ENCODE measurements around the gene PSMA6.

Gene PSMA6

DNA sequence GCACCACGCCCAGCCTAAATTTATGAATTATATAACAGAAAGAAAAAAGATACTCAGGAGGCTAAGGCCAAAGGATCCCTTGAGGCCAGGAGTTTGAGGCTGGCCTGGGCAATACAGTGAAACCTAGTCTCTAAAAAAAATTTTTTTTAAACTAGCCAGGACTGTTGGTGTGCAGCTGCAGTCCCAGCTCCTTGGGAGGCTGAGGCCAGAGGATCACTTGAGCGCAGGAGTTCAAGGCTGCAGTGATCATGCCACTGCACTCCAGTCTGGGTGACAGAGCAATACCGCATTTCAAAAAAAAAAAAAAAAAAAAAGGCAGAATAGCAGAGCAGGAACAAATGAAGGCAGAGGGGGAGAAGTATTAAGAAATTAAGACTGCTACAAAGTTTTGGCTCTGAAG, 2.6 kb upstream of the PSMA6 start:
- TF ChIP-seq, protein P1, sequence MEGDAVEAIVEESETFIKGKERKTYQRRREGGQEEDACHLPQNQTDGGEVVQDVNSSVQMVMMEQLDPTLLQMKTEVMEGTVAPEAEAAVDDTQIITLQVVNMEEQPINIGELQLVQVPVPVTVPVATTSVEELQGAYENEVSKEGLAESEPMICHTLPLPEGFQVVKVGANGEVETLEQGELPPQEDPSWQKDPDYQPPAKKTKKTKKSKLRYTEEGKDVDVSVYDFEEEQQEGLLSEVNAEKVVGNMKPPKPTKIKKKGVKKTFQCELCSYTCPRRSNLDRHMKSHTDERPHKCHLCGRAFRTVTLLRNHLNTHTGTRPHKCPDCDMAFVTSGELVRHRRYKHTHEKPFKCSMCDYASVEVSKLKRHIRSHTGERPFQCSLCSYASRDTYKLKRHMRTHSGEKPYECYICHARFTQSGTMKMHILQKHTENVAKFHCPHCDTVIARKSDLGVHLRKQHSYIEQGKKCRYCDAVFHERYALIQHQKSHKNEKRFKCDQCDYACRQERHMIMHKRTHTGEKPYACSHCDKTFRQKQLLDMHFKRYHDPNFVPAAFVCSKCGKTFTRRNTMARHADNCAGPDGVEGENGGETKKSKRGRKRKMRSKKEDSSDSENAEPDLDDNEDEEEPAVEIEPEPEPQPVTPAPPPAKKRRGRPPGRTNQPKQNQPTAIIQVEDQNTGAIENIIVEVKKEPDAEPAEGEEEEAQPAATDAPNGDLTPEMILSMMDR (conservative IDR thresholded peaks at IDR 0.05; ENCODE audit: low read length) = no peak
- no peak overlapping the region for H3K4me3 ChIP-seq (ENCODE audit: low read length)
- no peak for DNase-seq (ENCODE audit: low read depth)

DNA sequence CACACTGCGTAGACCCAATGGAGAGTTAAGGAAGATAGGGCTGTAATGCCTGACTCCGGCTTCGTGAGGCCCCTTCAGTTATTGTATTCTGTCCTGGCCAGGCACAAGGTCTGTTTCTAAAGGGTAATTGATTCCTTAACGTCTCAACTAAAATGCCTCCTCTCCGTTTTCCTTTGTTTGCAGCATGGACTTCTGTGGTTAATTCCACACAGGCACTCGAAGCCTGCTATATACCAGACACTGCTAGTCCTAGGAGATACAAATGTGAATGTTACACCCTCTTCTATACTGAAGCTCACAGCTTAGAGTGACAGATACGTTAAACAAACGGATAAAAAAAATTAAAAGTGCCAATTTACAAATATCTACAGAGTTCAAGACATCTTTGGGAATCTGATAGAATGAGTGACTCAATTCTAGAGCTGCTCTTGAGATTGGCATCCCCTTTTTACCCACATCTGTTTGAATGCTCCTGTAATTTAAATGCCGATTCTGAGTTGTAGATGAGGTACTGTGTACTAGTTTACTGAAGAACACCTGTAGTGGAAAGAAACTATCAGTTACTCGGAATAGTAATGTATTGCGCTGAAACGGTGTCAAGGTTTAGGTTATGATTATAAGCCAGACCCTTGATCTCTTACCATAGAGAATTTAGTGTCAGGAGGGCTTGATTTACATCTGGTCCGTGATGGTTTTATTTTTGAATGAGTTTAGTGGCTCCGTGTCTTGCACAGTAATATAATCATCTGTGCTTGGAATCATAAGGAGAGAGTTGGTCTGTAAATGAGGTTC, 784 bp downstream of the PSMA6 start:
- H3K4me3 ChIP-seq (ENCODE audit: low read length) = peak overlapping the region; percentile 99
- DNase-seq (ENCODE audit: low read depth) = peak; percentile 13
- TF ChIP-seq, protein P1 (conservative IDR thresholded peaks at IDR 0.05; ENCODE audit: low read length) = no peak

DNA sequence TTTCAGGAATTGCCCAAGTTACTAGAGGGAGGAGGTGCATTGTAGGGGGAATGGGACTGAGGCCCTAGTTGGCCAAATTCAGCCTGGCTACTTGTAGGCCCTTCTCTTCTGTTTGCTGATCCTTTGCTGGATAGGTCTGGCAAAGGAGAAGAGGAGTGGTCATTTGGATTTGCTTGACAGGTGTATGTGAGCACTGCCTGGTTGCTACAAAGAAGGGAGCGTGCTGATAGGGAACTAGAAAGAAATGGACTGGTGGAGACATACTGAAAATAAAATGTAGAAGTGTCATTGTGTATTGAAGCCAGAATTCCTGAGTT, 3.6 kb downstream of the PSMA6 start:
- no peak overlapping the region for H3K4me3 ChIP-seq (ENCODE audit: low read length)
- TF ChIP-seq, protein P1 (conservative IDR thresholded peaks at IDR 0.05; ENCODE audit: low read length) = no peak
- no peak for DNase-seq (ENCODE audit: low read depth)

GRCh38 chr14:35296545-35296944, 4.4 kb downstream of the PSMA6 start:
- no peak overlapping the region for H3K4me3 ChIP-seq (ENCODE audit: low read length)

DNA sequence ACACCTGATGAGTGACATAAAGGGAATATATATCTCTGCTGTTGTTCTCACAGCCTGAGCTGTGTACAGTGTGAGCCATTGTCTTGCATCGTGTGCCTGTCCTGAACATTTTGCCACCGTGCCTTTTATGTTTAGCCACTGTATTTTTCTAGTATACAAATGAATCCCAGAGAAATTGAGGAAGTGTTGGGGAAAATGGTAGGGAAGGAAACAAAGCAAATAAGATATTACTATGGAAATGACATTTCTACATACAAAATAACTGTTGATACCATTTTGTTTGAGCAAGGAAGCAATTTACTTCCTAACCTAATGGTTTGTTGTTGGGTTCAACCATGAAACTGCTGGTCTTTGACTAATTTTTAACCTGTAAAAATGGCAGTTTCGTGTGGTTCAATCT, 5.5 kb downstream of the PSMA6 start:
- no peak overlapping the region for H3K4me3 ChIP-seq (ENCODE audit: low read length)
- TF ChIP-seq, protein P1 (conservative IDR thresholded peaks at IDR 0.05; ENCODE audit: low read length) = no peak
- no peak for DNase-seq (ENCODE audit: low read depth)

More at GRCh38 chr14:35296545-35296944, 4.4 kb downstream of the PSMA6 start:
- TF ChIP-seq, protein P1 (conservative IDR thresholded peaks at IDR 0.05; ENCODE audit: low read length) = no peak
- peak; percentile 38 for DNase-seq (ENCODE audit: low read depth)

GRCh38 chr14:35298351-35298750, 6.2 kb downstream of the PSMA6 start:
- TF ChIP-seq, protein P1 (conservative IDR thresholded peaks at IDR 0.05; ENCODE audit: low read length) = no peak
- DNase-seq (ENCODE audit: low read depth) = no peak
- no peak overlapping the region for H3K4me3 ChIP-seq (ENCODE audit: low read length)

DNA sequence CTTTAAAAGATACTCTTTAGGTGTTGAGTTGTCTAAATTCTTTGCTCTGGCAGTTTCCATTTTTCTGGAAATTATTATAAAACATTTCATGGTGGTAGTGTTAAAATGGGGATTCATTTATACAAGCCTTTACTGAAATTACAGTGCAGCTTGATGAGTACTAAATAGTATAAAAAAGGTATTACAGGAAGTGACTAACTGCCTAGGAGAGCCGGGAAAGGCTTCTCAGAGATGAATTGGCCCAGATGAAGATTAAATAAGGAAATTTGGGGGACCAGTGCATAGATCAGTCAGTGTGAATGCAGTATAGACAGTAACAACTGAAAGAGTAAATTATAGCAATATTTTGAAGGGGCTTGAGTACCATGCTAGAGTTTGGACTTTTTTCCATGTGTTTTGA, 7.5 kb downstream of the PSMA6 start:
- TF ChIP-seq, protein P1 (conservative IDR thresholded peaks at IDR 0.05; ENCODE audit: low read length) = no peak
- H3K4me3 ChIP-seq (ENCODE audit: low read length) = no peak overlapping the region
- no peak for DNase-seq (ENCODE audit: low read depth)
